Measurements from ENCODE around the gene FCHSD2. TPM values are rescaled to one million over a fixed set of nuclear protein-coding genes. Genes with fewer than 3 reads are reported as not detected.
A peak's percentile ranks its signal among the peaks of the same experiment; 100 is the strongest.
"Not testable (repeated sequence)": the region's sequence is repeated elsewhere in the genome, so short reads cannot be mapped to it uniquely, and the experiment has no call there.

Gene FCHSD2
- total RNA-seq, 2 donors from 2014 or later = 21.7 to 22.3 TPM

- H3K4me3 Mint-ChIP-seq = no peak overlapping the region
- H3K9me3 Mint-ChIP-seq = no peaks in the 10 kb centered on the region
- peaks cover 13% of the 10 kb centered on the region for H3K36me3 Mint-ChIP-seq (ENCODE audit: low read depth)
- H3K27ac Mint-ChIP-seq = no peak overlapping the region
- no peaks in the 10 kb centered on the region for H3K27me3 Mint-ChIP-seq
- ATAC-seq (replicated peaks) = no peak
- H3K4me1 Mint-ChIP-seq = no peaks in the 10 kb centered on the region
Measured at GRCh38 chr11:72935700-72936099, 206.4 kb downstream of the FCHSD2 start.

GRCh38 chr11:72932132-72932570, 210.0 kb downstream of the FCHSD2 start:
- H3K27ac Mint-ChIP-seq = no peak overlapping the region

GRCh38 chr11:72930008-72930407, 212.1 kb downstream of the FCHSD2 start:
- no peak overlapping the region for H3K27ac Mint-ChIP-seq
- H3K36me3 Mint-ChIP-seq (ENCODE audit: low read depth) = no peaks in the 10 kb centered on the region
- no peak for ATAC-seq (replicated peaks)
- no peaks in the 10 kb centered on the region for H3K27me3 Mint-ChIP-seq
- H3K4me3 Mint-ChIP-seq = no peak overlapping the region
- no peaks in the 10 kb centered on the region for H3K4me1 Mint-ChIP-seq
- H3K9me3 Mint-ChIP-seq = no peaks in the 10 kb centered on the region

More at GRCh38 chr11:72932132-72932570, 210.0 kb downstream of the FCHSD2 start:
- ATAC-seq (replicated peaks) = no peak
- H3K4me3 Mint-ChIP-seq = no peak overlapping the region
- H3K27me3 Mint-ChIP-seq = no peaks in the 10 kb centered on the region
- H3K36me3 Mint-ChIP-seq (ENCODE audit: low read depth) = no peaks in the 10 kb centered on the region
- H3K4me1 Mint-ChIP-seq = no peaks in the 10 kb centered on the region
- no peaks in the 10 kb centered on the region for H3K9me3 Mint-ChIP-seq

- Mint-ChIP-seq H3K27ac (no peak overlapping the region), H3K9me3 (no peaks in the 10 kb centered on the region), H3K36me3 (ENCODE audit: low read depth) (no peaks in the 10 kb centered on the region), H3K4me3 (no peak overlapping the region), H3K4me1 (no peaks in the 10 kb centered on the region), H3K27me3 (no peaks in the 10 kb centered on the region)
- no peak for ATAC-seq (replicated peaks)
Measured at GRCh38 chr11:72929256-72929655, 212.9 kb downstream of the FCHSD2 start.

GRCh38 chr11:72927380-72927779, 214.7 kb downstream of the FCHSD2 start:
- H3K4me1 Mint-ChIP-seq = no peaks in the 10 kb centered on the region
- no peak for ATAC-seq (replicated peaks)
- H3K9me3 Mint-ChIP-seq = no peaks in the 10 kb centered on the region
- no peaks in the 10 kb centered on the region for H3K27me3 Mint-ChIP-seq
- H3K27ac Mint-ChIP-seq = no peak overlapping the region
- no peak overlapping the region for H3K4me3 Mint-ChIP-seq
- peaks cover under 1% of the 10 kb centered on the region for H3K36me3 Mint-ChIP-seq (ENCODE audit: low read depth)

GRCh38 chr11:72926076-72926475, 216.0 kb downstream of the FCHSD2 start:
- no peak overlapping the region for H3K27ac Mint-ChIP-seq
- H3K9me3 Mint-ChIP-seq = no peaks in the 10 kb centered on the region
- no peaks in the 10 kb centered on the region for H3K4me1 Mint-ChIP-seq
- H3K36me3 Mint-ChIP-seq (ENCODE audit: low read depth) = peaks cover 13% of the 10 kb centered on the region
- ATAC-seq (replicated peaks) = no peak
- no peaks in the 10 kb centered on the region for H3K27me3 Mint-ChIP-seq
- no peak overlapping the region for H3K4me3 Mint-ChIP-seq

- no peaks in the 10 kb centered on the region for H3K4me1 Mint-ChIP-seq
- H3K27ac Mint-ChIP-seq = no peak overlapping the region
- no peaks in the 10 kb centered on the region for H3K9me3 Mint-ChIP-seq
- ATAC-seq (replicated peaks) = no peak
- peaks cover 16% of the 10 kb centered on the region for H3K36me3 Mint-ChIP-seq (ENCODE audit: low read depth)
- H3K27me3 Mint-ChIP-seq = no peaks in the 10 kb centered on the region
- H3K4me3 Mint-ChIP-seq = no peak overlapping the region
Measured at GRCh38 chr11:72925656-72926055, 216.5 kb downstream of the FCHSD2 start.

- Mint-ChIP-seq H3K9me3 (no peaks in the 10 kb centered on the region), H3K4me3 (no peak overlapping the region), H3K36me3 (ENCODE audit: low read depth) (peaks cover 23% of the 10 kb centered on the region), H3K4me1 (no peaks in the 10 kb centered on the region), H3K27ac (peak overlapping the region; percentile 61), H3K27me3 (no peaks in the 10 kb centered on the region)
- ATAC-seq (replicated peaks) = no peak
Measured at GRCh38 chr11:72924568-72925190, 217.4 kb downstream of the FCHSD2 start.

GRCh38 chr11:72921028-72921716, 220.9 kb downstream of the FCHSD2 start:
- H3K27me3 Mint-ChIP-seq = no peaks in the 10 kb centered on the region
- no peak for ATAC-seq (replicated peaks)
- peaks cover 28% of the 10 kb centered on the region for H3K36me3 Mint-ChIP-seq (ENCODE audit: low read depth)
- H3K27ac Mint-ChIP-seq = no peak overlapping the region
- no peak overlapping the region for H3K4me3 Mint-ChIP-seq
- no peaks in the 10 kb centered on the region for H3K4me1 Mint-ChIP-seq
- no peaks in the 10 kb centered on the region for H3K9me3 Mint-ChIP-seq

- Mint-ChIP-seq H3K36me3 (ENCODE audit: low read depth) (peaks cover 35% of the 10 kb centered on the region), H3K4me1 (no peaks in the 10 kb centered on the region), H3K27ac (no peak overlapping the region), H3K27me3 (no peaks in the 10 kb centered on the region), H3K4me3 (no peak overlapping the region), H3K9me3 (no peaks in the 10 kb centered on the region)
- no peak for ATAC-seq (replicated peaks)
Measured at GRCh38 chr11:72920001-72920400, 222.1 kb downstream of the FCHSD2 start.

GRCh38 chr11:72918851-72919250, 223.3 kb downstream of the FCHSD2 start:
- H3K27ac Mint-ChIP-seq = no peak overlapping the region
- H3K4me3 Mint-ChIP-seq = no peak overlapping the region
- no peaks in the 10 kb centered on the region for H3K27me3 Mint-ChIP-seq
- no peaks in the 10 kb centered on the region for H3K4me1 Mint-ChIP-seq
- ATAC-seq (replicated peaks) = no peak
- peaks cover 36% of the 10 kb centered on the region for H3K36me3 Mint-ChIP-seq (ENCODE audit: low read depth)
- no peaks in the 10 kb centered on the region for H3K9me3 Mint-ChIP-seq

- Mint-ChIP-seq H3K36me3 (ENCODE audit: low read depth) (peaks cover 24% of the 10 kb centered on the region), H3K4me3 (no peak overlapping the region), H3K27ac (no peak overlapping the region), H3K4me1 (no peaks in the 10 kb centered on the region), H3K9me3 (peaks cover 5% of the 10 kb centered on the region), H3K27me3 (no peaks in the 10 kb centered on the region)
- ATAC-seq (replicated peaks) = no peak
Measured at GRCh38 chr11:72912253-72912652, 229.9 kb downstream of the FCHSD2 start.

GRCh38 chr11:72909558-72910388, 232.3 kb downstream of the FCHSD2 start:
- ATAC-seq (replicated peaks); H3K4me3 Mint-ChIP-seq; H3K9me3 Mint-ChIP-seq; H3K27me3 Mint-ChIP-seq; H3K4me1 Mint-ChIP-seq; H3K27ac Mint-ChIP-seq: not testable (repeated sequence)
- peaks cover 18% of the 10 kb centered on the region for H3K36me3 Mint-ChIP-seq (ENCODE audit: low read depth)

GRCh38 chr11:72908032-72908676, 234.0 kb downstream of the FCHSD2 start:
- H3K4me1 Mint-ChIP-seq = no peaks in the 10 kb centered on the region
- H3K4me3 Mint-ChIP-seq = no peak overlapping the region
- H3K36me3 Mint-ChIP-seq (ENCODE audit: low read depth) = peaks cover 12% of the 10 kb centered on the region
- H3K27me3 Mint-ChIP-seq = no peaks in the 10 kb centered on the region
- no peak overlapping the region for H3K27ac Mint-ChIP-seq
- peaks cover 5% of the 10 kb centered on the region for H3K9me3 Mint-ChIP-seq
- no peak for ATAC-seq (replicated peaks)
